Activated T-helper 17 cell treated with anti-CD3 and anti-CD28 coated beads, Interleukin-2, amount 50 U/mL, for 72 hours (primary cell): ENCODE measurements around the gene SDK1. TPM values are rescaled to one million over a fixed set of nuclear protein-coding genes. Genes with fewer than 3 reads are reported as not detected.
"Not testable (repeated sequence)": the region's sequence is repeated elsewhere in the genome, so short reads cannot be mapped to it uniquely, and the experiment has no call there.

ENCODE experiments used
- ATAC-seq: fragments of 150-1000 bp; cut with Tn5 transposase; replicated peaks from 2 replicates; pipeline ENCODE4 v1.10.0; 2021; ENCODE audit warnings: mild to moderate bottlenecking, moderate library complexity
- H3K27ac Mint-ChIP-seq: one replicate; pipeline ENCODE4 v1.8.0; 2022; ENCODE audit warnings: mixed read lengths
- H3K27me3 Mint-ChIP-seq: one replicate; pipeline ENCODE4 v1.8.0; 2022; ENCODE audit warnings: mixed read lengths
- H3K36me3 Mint-ChIP-seq: one replicate; pipeline ENCODE4 v1.8.0; 2022; ENCODE audit warnings: low read depth, mild to moderate bottlenecking, mixed read lengths
- H3K4me1 Mint-ChIP-seq: one replicate; pipeline ENCODE4 v1.8.0; 2022; ENCODE audit warnings: mixed read lengths
- H3K4me3 Mint-ChIP-seq: one replicate; pipeline ENCODE4 v1.8.0; 2022; ENCODE audit warnings: mild to moderate bottlenecking, mixed read lengths
- H3K9me3 Mint-ChIP-seq: one replicate; pipeline ENCODE4 v1.8.0; 2022; ENCODE audit warnings: mixed read lengths
- total RNA-seq, 2 donors: library from RNA; stranded (reverse); gene quantifications; one replicate each; pipeline ENCODE4 v1.2.3, GENCODE V29; 2022

Gene SDK1
- total RNA-seq, 2 donors from 2014 or later, result 0.06 to 1.1 TPM

GRCh38 chr7:4244041-4244440 lies 943.0 kb downstream of the SDK1 start:
- H3K36me3 Mint-ChIP-seq, result no peaks in the 10 kb centered on the region
- H3K27me3 Mint-ChIP-seq, result no peaks in the 10 kb centered on the region
- no peaks in the 10 kb centered on the region for H3K4me1 Mint-ChIP-seq
- peaks cover 7% of the 10 kb centered on the region for H3K9me3 Mint-ChIP-seq
- no peak overlapping the region for H3K4me3 Mint-ChIP-seq
- H3K27ac Mint-ChIP-seq, result no peak overlapping the region
- no peak for ATAC-seq

GRCh38 chr7:4244635-4245034 lies 943.6 kb downstream of the SDK1 start:
- H3K9me3 Mint-ChIP-seq, result peaks cover 7% of the 10 kb centered on the region
- no peak overlapping the region for H3K4me3 Mint-ChIP-seq
- no peaks in the 10 kb centered on the region for H3K4me1 Mint-ChIP-seq
- H3K27ac Mint-ChIP-seq, result no peak overlapping the region
- no peaks in the 10 kb centered on the region for H3K36me3 Mint-ChIP-seq
- H3K27me3 Mint-ChIP-seq, result no peaks in the 10 kb centered on the region
- ATAC-seq, result no peak

GRCh38 chr7:4245135-4245865 lies 944.2 kb downstream of the SDK1 start:
- no peaks in the 10 kb centered on the region for H3K36me3 Mint-ChIP-seq
- H3K27ac Mint-ChIP-seq, result no peak overlapping the region
- no peak for ATAC-seq
- no peaks in the 10 kb centered on the region for H3K4me1 Mint-ChIP-seq
- peaks cover 7% of the 10 kb centered on the region for H3K9me3 Mint-ChIP-seq
- no peaks in the 10 kb centered on the region for H3K27me3 Mint-ChIP-seq
- H3K4me3 Mint-ChIP-seq, result no peak overlapping the region

GRCh38 chr7:4245866-4246470 lies 944.9 kb downstream of the SDK1 start:
- H3K27ac Mint-ChIP-seq, result no peak overlapping the region
- H3K9me3 Mint-ChIP-seq, result peaks cover 8% of the 10 kb centered on the region

GRCh38 chr7:4246536-4246935 lies 945.5 kb downstream of the SDK1 start:
- ATAC-seq, result no peak
- Mint-ChIP-seq H3K27ac (no peak overlapping the region), H3K9me3 (peaks cover 10% of the 10 kb centered on the region), H3K36me3 (no peaks in the 10 kb centered on the region), H3K4me3 (no peak overlapping the region), H3K27me3 (no peaks in the 10 kb centered on the region), H3K4me1 (no peaks in the 10 kb centered on the region)

More at GRCh38 chr7:4245866-4246470, 944.9 kb downstream of the SDK1 start:
- Mint-ChIP-seq H3K36me3 (no peaks in the 10 kb centered on the region), H3K27me3 (no peaks in the 10 kb centered on the region), H3K4me3 (no peak overlapping the region), H3K4me1 (no peaks in the 10 kb centered on the region)
- ATAC-seq, result no peak

- H3K27ac Mint-ChIP-seq, result no peak overlapping the region
- H3K4me3 Mint-ChIP-seq, result no peak overlapping the region
- no peaks in the 10 kb centered on the region for H3K36me3 Mint-ChIP-seq
- peaks cover 10% of the 10 kb centered on the region for H3K9me3 Mint-ChIP-seq
- no peaks in the 10 kb centered on the region for H3K4me1 Mint-ChIP-seq
- no peak for ATAC-seq
- no peaks in the 10 kb centered on the region for H3K27me3 Mint-ChIP-seq
Observed at GRCh38 chr7:4247106-4247876, 946.2 kb downstream of the SDK1 start.

- no peak overlapping the region for H3K27ac Mint-ChIP-seq
- H3K4me3 Mint-ChIP-seq, result no peak overlapping the region
- ATAC-seq, result no peak
- no peaks in the 10 kb centered on the region for H3K4me1 Mint-ChIP-seq
- no peaks in the 10 kb centered on the region for H3K27me3 Mint-ChIP-seq
- peaks cover 10% of the 10 kb centered on the region for H3K9me3 Mint-ChIP-seq
- no peaks in the 10 kb centered on the region for H3K36me3 Mint-ChIP-seq
Observed at GRCh38 chr7:4248295-4248694, 947.2 kb downstream of the SDK1 start.

- no peak overlapping the region for H3K27ac Mint-ChIP-seq
- H3K27me3 Mint-ChIP-seq, result no peaks in the 10 kb centered on the region
Observed at GRCh38 chr7:4249241-4249640, 948.2 kb downstream of the SDK1 start.

GRCh38 chr7:4255336-4255735 lies 954.3 kb downstream of the SDK1 start:
- H3K4me3 Mint-ChIP-seq, result no peak overlapping the region
- H3K27ac Mint-ChIP-seq, result no peak overlapping the region
- no peaks in the 10 kb centered on the region for H3K27me3 Mint-ChIP-seq
- peaks cover 21% of the 10 kb centered on the region for H3K9me3 Mint-ChIP-seq
- H3K4me1 Mint-ChIP-seq, result no peaks in the 10 kb centered on the region
- ATAC-seq, result no peak
- H3K36me3 Mint-ChIP-seq, result no peaks in the 10 kb centered on the region

More at GRCh38 chr7:4249241-4249640, 948.2 kb downstream of the SDK1 start:
- no peaks in the 10 kb centered on the region for H3K4me1 Mint-ChIP-seq
- no peak for ATAC-seq
- H3K36me3 Mint-ChIP-seq, result no peaks in the 10 kb centered on the region
- H3K9me3 Mint-ChIP-seq, result peaks cover 18% of the 10 kb centered on the region
- no peak overlapping the region for H3K4me3 Mint-ChIP-seq

- H3K36me3 Mint-ChIP-seq, result no peaks in the 10 kb centered on the region
- no peaks in the 10 kb centered on the region for H3K4me1 Mint-ChIP-seq
- H3K27ac Mint-ChIP-seq, result no peak overlapping the region
- no peaks in the 10 kb centered on the region for H3K27me3 Mint-ChIP-seq
- H3K9me3 Mint-ChIP-seq, result peaks cover 18% of the 10 kb centered on the region
- no peak for ATAC-seq
- no peak overlapping the region for H3K4me3 Mint-ChIP-seq
Observed at GRCh38 chr7:4256286-4256685, 955.2 kb downstream of the SDK1 start.

GRCh38 chr7:4257146-4258111 lies 956.4 kb downstream of the SDK1 start:
- Mint-ChIP-seq H3K27me3 (no peaks in the 10 kb centered on the region), H3K9me3 (peaks cover 18% of the 10 kb centered on the region), H3K36me3 (no peaks in the 10 kb centered on the region), H3K4me3 (no peak overlapping the region), H3K4me1 (no peaks in the 10 kb centered on the region), H3K27ac (no peak overlapping the region)
- no peak for ATAC-seq

GRCh38 chr7:4260116-4260515 lies 959.1 kb downstream of the SDK1 start:
- not testable (repeated sequence) for H3K4me1 Mint-ChIP-seq, H3K27ac Mint-ChIP-seq, H3K27me3 Mint-ChIP-seq, ATAC-seq, H3K4me3 Mint-ChIP-seq, H3K36me3 Mint-ChIP-seq, H3K9me3 Mint-ChIP-seq

GRCh38 chr7:4260867-4261600 lies 960.0 kb downstream of the SDK1 start:
- no peak overlapping the region for H3K27ac Mint-ChIP-seq
- ATAC-seq, result no peak
- no peaks in the 10 kb centered on the region for H3K9me3 Mint-ChIP-seq

More at GRCh38 chr7:4260867-4261600, 960.0 kb downstream of the SDK1 start:
- H3K4me3 Mint-ChIP-seq, result no peak overlapping the region
- no peaks in the 10 kb centered on the region for H3K4me1 Mint-ChIP-seq
- no peaks in the 10 kb centered on the region for H3K36me3 Mint-ChIP-seq
- H3K27me3 Mint-ChIP-seq, result no peaks in the 10 kb centered on the region
